ENCODE results near the gene BEST4.
"Not testable (repeated sequence)": the region's sequence is repeated elsewhere in the genome, so short reads cannot be mapped to it uniquely, and the experiment has no call there.

DNA sequence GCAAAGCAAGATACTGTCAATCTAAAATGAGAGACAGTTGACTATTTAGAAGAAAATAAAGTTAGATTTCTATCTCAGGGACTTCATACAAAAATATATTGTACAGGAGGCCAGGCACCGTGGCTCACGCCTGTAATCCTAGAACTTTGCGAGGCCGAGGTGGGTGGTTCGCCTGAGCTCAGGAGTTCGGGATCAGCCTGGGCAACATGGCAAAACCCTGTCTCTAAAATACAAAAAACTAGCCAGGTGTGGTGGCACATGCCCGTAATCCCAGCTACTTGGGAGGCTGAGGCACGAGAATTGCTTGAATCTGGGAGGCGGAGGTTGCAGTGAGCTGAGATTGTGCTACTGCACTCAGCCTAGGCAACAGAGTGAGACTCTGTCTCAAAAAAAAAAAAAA, 28.0 kb upstream of the BEST4 start:
- TF ChIP-seq, protein P1, sequence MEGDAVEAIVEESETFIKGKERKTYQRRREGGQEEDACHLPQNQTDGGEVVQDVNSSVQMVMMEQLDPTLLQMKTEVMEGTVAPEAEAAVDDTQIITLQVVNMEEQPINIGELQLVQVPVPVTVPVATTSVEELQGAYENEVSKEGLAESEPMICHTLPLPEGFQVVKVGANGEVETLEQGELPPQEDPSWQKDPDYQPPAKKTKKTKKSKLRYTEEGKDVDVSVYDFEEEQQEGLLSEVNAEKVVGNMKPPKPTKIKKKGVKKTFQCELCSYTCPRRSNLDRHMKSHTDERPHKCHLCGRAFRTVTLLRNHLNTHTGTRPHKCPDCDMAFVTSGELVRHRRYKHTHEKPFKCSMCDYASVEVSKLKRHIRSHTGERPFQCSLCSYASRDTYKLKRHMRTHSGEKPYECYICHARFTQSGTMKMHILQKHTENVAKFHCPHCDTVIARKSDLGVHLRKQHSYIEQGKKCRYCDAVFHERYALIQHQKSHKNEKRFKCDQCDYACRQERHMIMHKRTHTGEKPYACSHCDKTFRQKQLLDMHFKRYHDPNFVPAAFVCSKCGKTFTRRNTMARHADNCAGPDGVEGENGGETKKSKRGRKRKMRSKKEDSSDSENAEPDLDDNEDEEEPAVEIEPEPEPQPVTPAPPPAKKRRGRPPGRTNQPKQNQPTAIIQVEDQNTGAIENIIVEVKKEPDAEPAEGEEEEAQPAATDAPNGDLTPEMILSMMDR (IDR thresholded peaks at IDR 0.05) = not testable (repeated sequence)
- TF ChIP-seq POLR2A (IDR thresholded peaks at IDR 0.05) = not testable (repeated sequence)
